Endothelial cell of umbilical vein (primary cell): ENCODE results near the gene ZBTB7A. TPM values are rescaled to one million over a fixed set of nuclear protein-coding genes. Genes with fewer than 3 reads are reported as not detected.

Source experiments
- BruUV-seq: library from RNA; stranded (reverse); fragments of 400-500 nt; replicated peaks from 2 replicates; lab custom pipeline; 2021; lab: Mats Ljungman, UMichigan
- CTCF ChIA-PET: fragments of 300-600, 350-600 bp; sonication (Branson Sonifier 250); formaldehyde crosslinking; loops from one replicate; lab custom pipeline; 2021; ENCODE audit warnings: antibody characterized with exemption, inconsistent platforms; lab: Charles Lee
- POLR2A ChIA-PET: fragments of 300-600, 350-600 bp; sonication (Branson Sonifier 250); formaldehyde crosslinking; loops from one replicate; lab custom pipeline; 2021; ENCODE audit warnings: antibody characterized with exemption, inconsistent platforms; lab: Charles Lee
- DNase-seq: peaks from one replicate; pipeline ENCODE4 v3.0.0-alpha.2; 2011; ENCODE audit warnings: low read depth, low spot score
- FAIRE-seq: peaks from 2 replicates; lab custom pipeline; 2011; peaks lifted over from hg19 to GRCh38; lab: Jason Lieb, UNC
- H2AFZ ChIP-seq: 2 replicates; pipeline ENCODE4 v1.6.0; 2012; ENCODE audit warnings: low read depth, low read length, control low read depth, inconsistent platforms
- H3K27ac ChIP-seq: 2 replicates; pipeline ENCODE4 v1.5.1; 2011; ENCODE audit warnings: low read depth, mild to moderate bottlenecking, control low read depth, low read length, moderate library complexity; ENCODE audit not compliant: insufficient read depth
- H3K27me3 ChIP-seq, 2 experiments: 2 replicates each; pipeline versions ENCODE4 v1.6.0 to v1.6.1; 2011; ENCODE audit warnings: low read length in 2 of 2, mixed read lengths in 1 of 2; ENCODE audit not compliant: control insufficient read depth in 2 of 2, insufficient read depth in 2 of 2
- H3K36me3 ChIP-seq, 2 experiments: 2 replicates in 1 of 2; 3 replicates in 1 of 2; pipeline ENCODE4 v1.5.1; 2011; ENCODE audit warnings: low read length in 2 of 2, mild to moderate bottlenecking in 1 of 2, moderate library complexity in 1 of 2; ENCODE audit not compliant: control insufficient read depth in 2 of 2, insufficient read depth in 2 of 2; ENCODE audit errors: extremely low read depth in 1 of 2
- H3K4me1 ChIP-seq: 3 replicates; pipeline ENCODE4 v1.5.1; 2011; ENCODE audit warnings: mild to moderate bottlenecking, low read length; ENCODE audit not compliant: control insufficient read depth, insufficient read depth; ENCODE audit errors: extremely low read depth
- H3K4me2 ChIP-seq: 2 replicates; pipeline ENCODE4 v1.6.1; 2011; ENCODE audit warnings: low read length, control low read depth, mixed read lengths; ENCODE audit not compliant: insufficient read depth
- H3K4me3 ChIP-seq, 3 experiments: fragments of 200-600 bp in 1 of 3; sonication (generic), shearing (Covaris generic) in 1 of 3; replicated peaks in 1 of 3; 2 replicates each; pipeline ENCODE4 v1.5.1; 2011 to 2016; ENCODE audit warnings: control low read depth in 3 of 3, low read length in 3 of 3, mild to moderate bottlenecking in 2 of 3, inconsistent platforms in 1 of 3, low read depth in 1 of 3, moderate library complexity in 1 of 3; ENCODE audit not compliant: insufficient read depth in 1 of 3
- H3K79me2 ChIP-seq: 2 replicates; pipeline ENCODE4 v1.6.0; 2012; ENCODE audit warnings: low read length, inconsistent platforms; ENCODE audit not compliant: control insufficient read depth, insufficient read depth
- H3K9ac ChIP-seq: replicated peaks from 2 replicates; pipeline ENCODE3; 2011; ENCODE audit warnings: low read length, control low read depth; ENCODE audit not compliant: insufficient read depth; ENCODE audit errors: extremely low read depth
- H3K9me1 ChIP-seq: replicated peaks from 3 replicates; pipeline ENCODE4 v1.6.0; 2011; ENCODE audit warnings: mild to moderate bottlenecking, low read length; ENCODE audit not compliant: control insufficient read depth, insufficient read depth; ENCODE audit errors: extremely low read depth
- H3K9me3 ChIP-seq: replicated peaks from 2 replicates; pipeline ENCODE4 v1.5.1; 2012; ENCODE audit warnings: low read length, inconsistent platforms; ENCODE audit not compliant: control insufficient read depth, insufficient read depth
- H4K20me1 ChIP-seq: replicated peaks from 2 replicates; pipeline ENCODE3; 2011; ENCODE audit warnings: mild to moderate bottlenecking, low read length; ENCODE audit not compliant: control insufficient read depth, insufficient read depth; ENCODE audit errors: extremely low read depth
- CTCF ChIP-seq, 2 donors: IDR thresholded peaks; 1 replicate in 1 of 2; 2 replicates in 1 of 2; pipeline ENCODE4 v1.5.1; 2011; ENCODE audit warnings: low read length in 2 of 2, mild to moderate bottlenecking in 2 of 2, moderate library complexity in 2 of 2, control low read depth in 1 of 2, inconsistent platforms in 1 of 2, low read depth in 1 of 2; ENCODE audit not compliant: insufficient read depth in 1 of 2; ENCODE audit errors: extremely low read depth in 1 of 2
- EZH2 ChIP-seq: IDR thresholded peaks from 2 replicates; pipeline ENCODE4 v1.6.1; 2012; ENCODE audit warnings: borderline replicate concordance, low read depth, mild to moderate bottlenecking, moderate library complexity, low read length, inconsistent platforms; ENCODE audit not compliant: severe bottlenecking
- FOS ChIP-seq: IDR thresholded peaks from 2 replicates; pipeline ENCODE4 v1.6.1; 2011; ENCODE audit warnings: mild to moderate bottlenecking, low read length, moderate library complexity, borderline replicate concordance; ENCODE audit not compliant: insufficient read depth
- GATA2 ChIP-seq: IDR thresholded peaks from 2 replicates; pipeline ENCODE4 v1.7.0; 2011; ENCODE audit warnings: low read depth, mild to moderate bottlenecking, moderate library complexity, mixed read lengths, low read length; ENCODE audit not compliant: insufficient read length, insufficient read depth
- JUN ChIP-seq: IDR thresholded peaks from 2 replicates; pipeline ENCODE4 v1.6.1; 2011; ENCODE audit warnings: borderline replicate concordance, low read depth; ENCODE audit not compliant: insufficient read length, insufficient read depth
- MAX ChIP-seq: IDR thresholded peaks from 2 replicates; pipeline ENCODE4 v1.6.1; 2011; ENCODE audit not compliant: insufficient read depth, insufficient read length
- MYC ChIP-seq: IDR thresholded peaks from one replicate; pipeline ENCODE4 v1.6.1; 2011; ENCODE audit warnings: mild to moderate bottlenecking, low read depth, low read length
- POLR2A ChIP-seq: IDR thresholded peaks from 2 replicates; pipeline ENCODE4 v1.6.1; 2012; ENCODE audit warnings: low read depth, mild to moderate bottlenecking, control low read depth, low read length
- POLR2AphosphoS5 ChIP-seq: IDR thresholded peaks from 2 replicates; pipeline ENCODE4 v1.6.1; 2012; ENCODE audit warnings: low read depth, mild to moderate bottlenecking, control low read depth, low read length, moderate library complexity; ENCODE audit not compliant: insufficient read depth
- dilution Hi-C: fragments of 300-500 bp; cut with MboI; formaldehyde crosslinking; loops from one replicate; pipeline ENCODE4 v1.15.0; 2019; ENCODE audit warnings: low sequenced_read_pairs; ENCODE audit not compliant: extremely low pct_ligation_motif_present
- intact Hi-C: fragments of 100-400 bp; cut with micrococcal nuclease; formaldehyde crosslinking; loops from one replicate; pipeline ENCODE4 v1.10.0; 2022
- polyA plus RNA-seq, 4 experiments: library from polyadenylated mRNA; depleted of rRNA in 3 of 4; stranded (reverse) in 3 of 4; unstranded in 1 of 4; fragments of >200 nt; gene quantifications; 2 replicates each; pipeline versions ENCODE4 v1.2.1 to v1.2.3, GENCODE V29; 2011 to 2012; ENCODE audit warnings: missing spikeins in 1 of 4
- total RNA-seq: library from RNA; stranded (reverse); gene quantifications from 2 replicates; pipeline ENCODE4 v1.2.3, GENCODE V29; 2021

ZBTB7A gene
- total and polyA plus RNA-seq, 2 donors (not counting 3 experiments of a cell fraction or from before 2014, with no cell fraction given), result 8.2 to 29.0 TPM

GRCh38 chr19:4081441-4082129 lies 14.9 kb upstream of the ZBTB7A start:
- BruUV-seq, result no TSS peak
- H3K27ac ChIP-seq, result no peak overlapping the region
- no peak overlapping the region for H3K9ac ChIP-seq
- intact Hi-C loops, result no loop called here
- dilution Hi-C loops, result no loop called here
- H3K4me2 ChIP-seq, result no peak overlapping the region
- DNase-seq, result no peak
- CTCF ChIA-PET, result interaction anchor here (1.0 to 2.0 kb wide), 4 partner anchors 8 to 58 kb away, joined by 3 to 7 read pairs (median 3); no protein-coding TSS in a partner anchor
- no peak overlapping the region for H2AFZ ChIP-seq
- FAIRE-seq, result no peak
- H3K4me3 ChIP-seq, result no peak overlapping the region
- POLR2A ChIA-PET, result no interaction called here
- TF ChIP-seq GATA2 (no peak), MYC (no peak), FOS (no peak), POLR2AphosphoS5 (no peak), MAX (no peak), POLR2A (no peak), JUN (no peak), CTCF (IDR thresholded peaks at IDR 0.05; ENCODE audit: extremely low read depth in 1 of 2, insufficient read depth in 1 of 2, low read depth in 1 of 2, low read length in 2 of 2) (no peak), EZH2 (no peak)
- H3K36me3 ChIP-seq, result no peaks in the 10 kb centered on the region
- H3K27me3 ChIP-seq, result no peaks in the 10 kb centered on the region
- H3K4me1 ChIP-seq, result peaks cover 4% of the 10 kb centered on the region
- no peaks in the 10 kb centered on the region for H3K9me1 ChIP-seq
- no peaks in the 10 kb centered on the region for H4K20me1 ChIP-seq
- no peaks in the 10 kb centered on the region for H3K9me3 ChIP-seq
- H3K79me2 ChIP-seq, result no peaks in the 10 kb centered on the region
